GM12872 (cell line): ENCODE results near the gene EEFSEC.

Experiments used
- TF ChIP-seq, protein P1 (sequence below): IDR thresholded peaks from 3 replicates; pipeline ENCODE4 v1.5.1; 2011; ENCODE audit warnings: low read depth, mild to moderate bottlenecking, low read length, moderate library complexity; ENCODE audit not compliant: insufficient read depth

EEFSEC gene

GRCh38 chr3:128330214-128330842 is 177.0 kb downstream of the EEFSEC start:
- TF ChIP-seq, protein P1, sequence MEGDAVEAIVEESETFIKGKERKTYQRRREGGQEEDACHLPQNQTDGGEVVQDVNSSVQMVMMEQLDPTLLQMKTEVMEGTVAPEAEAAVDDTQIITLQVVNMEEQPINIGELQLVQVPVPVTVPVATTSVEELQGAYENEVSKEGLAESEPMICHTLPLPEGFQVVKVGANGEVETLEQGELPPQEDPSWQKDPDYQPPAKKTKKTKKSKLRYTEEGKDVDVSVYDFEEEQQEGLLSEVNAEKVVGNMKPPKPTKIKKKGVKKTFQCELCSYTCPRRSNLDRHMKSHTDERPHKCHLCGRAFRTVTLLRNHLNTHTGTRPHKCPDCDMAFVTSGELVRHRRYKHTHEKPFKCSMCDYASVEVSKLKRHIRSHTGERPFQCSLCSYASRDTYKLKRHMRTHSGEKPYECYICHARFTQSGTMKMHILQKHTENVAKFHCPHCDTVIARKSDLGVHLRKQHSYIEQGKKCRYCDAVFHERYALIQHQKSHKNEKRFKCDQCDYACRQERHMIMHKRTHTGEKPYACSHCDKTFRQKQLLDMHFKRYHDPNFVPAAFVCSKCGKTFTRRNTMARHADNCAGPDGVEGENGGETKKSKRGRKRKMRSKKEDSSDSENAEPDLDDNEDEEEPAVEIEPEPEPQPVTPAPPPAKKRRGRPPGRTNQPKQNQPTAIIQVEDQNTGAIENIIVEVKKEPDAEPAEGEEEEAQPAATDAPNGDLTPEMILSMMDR, result no peak

- TF ChIP-seq, protein P1, result no peak
Observed at GRCh38 chr3:128334086-128334645, 180.9 kb downstream of the EEFSEC start.

DNA sequence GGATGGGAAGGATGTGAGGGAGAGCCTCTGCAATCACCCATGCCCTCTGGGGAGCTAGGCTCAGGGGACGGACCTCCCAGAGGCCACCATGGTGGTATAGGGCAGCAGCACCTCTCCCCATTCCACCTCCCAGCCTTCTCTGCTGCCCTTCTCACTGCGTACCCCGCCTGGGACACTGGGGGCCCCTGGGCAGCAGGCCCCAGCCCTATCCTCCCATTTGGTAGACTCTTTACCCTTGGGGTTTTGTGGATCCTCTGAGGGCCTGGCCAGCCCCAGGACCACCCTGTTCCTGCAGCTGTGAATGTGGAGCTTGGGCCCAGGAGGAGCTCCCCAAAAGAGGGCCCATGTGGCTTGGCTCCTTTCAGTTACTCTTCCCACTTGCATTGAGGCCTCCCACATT is 181.5 kb downstream of the EEFSEC start:
- TF ChIP-seq, protein P1, result no peak

- TF ChIP-seq, protein P1, result no peak
Observed at GRCh38 chr3:128335621-128336296, 182.5 kb downstream of the EEFSEC start.

DNA sequence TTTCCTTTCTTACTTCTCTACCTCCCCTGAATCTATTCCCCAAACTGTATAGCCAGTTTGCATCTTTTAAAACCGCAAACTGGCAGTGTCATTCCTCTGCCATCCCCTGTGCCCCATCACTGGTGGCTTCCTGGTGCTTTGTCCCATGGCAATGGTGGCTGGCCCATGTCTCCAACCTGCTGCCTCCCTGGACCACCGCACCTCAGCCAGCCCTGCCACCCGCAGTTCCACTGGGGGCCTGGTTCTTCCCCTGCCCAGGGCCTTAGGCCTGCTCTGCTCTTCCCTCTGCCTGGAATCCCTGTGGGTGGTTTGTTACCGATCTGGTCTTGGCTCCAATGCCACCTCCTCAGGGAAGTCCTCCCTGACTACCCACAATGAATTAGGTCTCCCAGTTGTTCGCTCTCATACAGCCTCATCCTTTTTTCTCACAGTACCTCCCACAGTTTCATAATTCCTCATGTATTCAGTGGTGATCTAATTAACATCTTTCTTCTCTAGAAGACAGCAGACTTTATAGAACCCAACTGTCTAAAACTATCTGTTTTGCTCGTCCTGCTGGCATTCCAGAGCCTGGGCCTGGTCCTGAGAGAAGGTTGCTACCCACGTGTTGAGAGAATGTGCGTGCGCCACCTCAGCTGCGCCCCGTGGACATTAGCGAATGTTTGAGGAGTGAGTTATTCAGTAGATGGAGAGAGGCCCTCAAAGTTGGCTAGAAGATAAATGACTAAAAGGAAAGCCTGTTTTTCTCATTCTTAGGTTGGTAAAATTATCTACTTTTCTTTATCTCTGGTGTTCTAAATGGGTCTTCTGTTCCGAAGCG is 183.3 kb downstream of the EEFSEC start:
- TF ChIP-seq, protein P1, result no peak

DNA sequence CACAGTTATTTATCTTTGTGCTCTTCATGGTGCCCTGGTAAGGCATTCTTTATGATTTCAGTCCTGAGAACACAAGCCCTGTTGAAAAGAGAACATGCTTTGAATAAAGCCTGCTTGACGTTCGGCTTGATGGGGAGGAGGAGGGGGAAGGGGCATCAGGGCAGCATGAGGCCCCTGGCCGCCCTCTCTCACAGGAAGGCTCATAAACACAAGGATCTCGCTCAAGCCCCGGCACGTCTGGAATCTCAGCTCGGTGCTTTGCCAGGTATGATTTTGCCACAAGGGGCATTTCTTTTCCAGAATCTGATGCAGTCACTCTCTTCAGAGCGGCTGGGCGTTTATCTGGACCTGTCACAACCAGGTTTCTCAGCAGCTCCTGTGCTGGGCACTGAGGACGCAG is 184.0 kb downstream of the EEFSEC start:
- TF ChIP-seq, protein P1, result no peak
